ENCODE results near the gene BMP8A. TPM values are rescaled to one million over a fixed set of nuclear protein-coding genes. Genes with fewer than 3 reads are reported as not detected.

The BMP8A gene, protein sequence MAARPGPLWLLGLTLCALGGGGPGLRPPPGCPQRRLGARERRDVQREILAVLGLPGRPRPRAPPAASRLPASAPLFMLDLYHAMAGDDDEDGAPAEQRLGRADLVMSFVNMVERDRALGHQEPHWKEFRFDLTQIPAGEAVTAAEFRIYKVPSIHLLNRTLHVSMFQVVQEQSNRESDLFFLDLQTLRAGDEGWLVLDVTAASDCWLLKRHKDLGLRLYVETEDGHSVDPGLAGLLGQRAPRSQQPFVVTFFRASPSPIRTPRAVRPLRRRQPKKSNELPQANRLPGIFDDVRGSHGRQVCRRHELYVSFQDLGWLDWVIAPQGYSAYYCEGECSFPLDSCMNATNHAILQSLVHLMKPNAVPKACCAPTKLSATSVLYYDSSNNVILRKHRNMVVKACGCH
- under 1 TPM in 1 of 2 experiments, not detected in 1; 0.13 TPM for total RNA-seq

DNA sequence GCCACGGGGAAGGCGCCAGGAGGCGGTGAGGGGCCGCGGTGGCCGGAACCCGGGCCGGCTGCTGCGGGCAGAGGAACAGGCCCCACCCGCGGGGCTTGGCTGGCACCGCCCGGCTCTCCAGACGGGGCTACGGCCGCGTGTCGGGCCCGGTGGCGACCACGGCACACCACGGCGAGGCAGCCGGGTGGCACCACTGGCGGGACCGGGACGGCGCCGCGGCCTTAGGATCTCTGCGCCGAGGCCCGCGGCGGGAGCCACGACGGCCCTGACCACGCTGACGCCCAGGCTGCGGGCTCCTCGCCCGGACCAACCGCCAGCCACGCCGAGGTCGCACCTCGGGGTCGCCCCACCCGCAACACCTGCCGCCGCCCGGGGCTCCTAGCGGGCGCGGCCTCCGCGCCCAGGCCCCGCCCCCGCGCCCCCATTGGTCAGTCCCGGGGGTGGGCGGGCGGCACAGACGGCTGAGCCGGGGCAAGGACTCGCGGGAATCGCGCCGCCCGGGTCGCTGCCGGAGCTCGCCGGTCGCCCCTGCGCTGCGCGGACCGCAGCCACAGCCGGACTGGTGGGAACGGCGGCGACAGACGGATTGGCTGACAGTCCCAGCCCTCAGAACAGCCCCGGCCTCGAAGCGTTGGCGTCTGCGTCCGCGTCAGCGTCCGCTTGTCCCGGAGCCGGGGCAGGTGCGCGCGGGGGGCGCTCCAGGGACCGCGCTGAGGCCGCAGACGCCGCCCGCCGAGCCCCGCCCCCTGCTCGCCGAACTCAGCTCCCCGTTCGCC lies at the start of gene BMP8A:
Gene BMP8A (plus strand): TSS at position 491 of the 776 bp plus-strand sequence. CDS start 356 bp downstream, outside the sequence.

Other genes starting within 250 kb of the BMP8A start
- gene PABPC4, start 85.2 kb downstream of the BMP8A start, total RNA-seq: 100 to 1,000 TPM; 196 to 209 TPM
- not detected for gene HEYL, start 148.0 kb downstream of the BMP8A start, total RNA-seq
- gene NT5C1A, start 180.5 kb downstream of the BMP8A start, total RNA-seq: not detected
- gene HPCAL4, start 199.8 kb downstream of the BMP8A start, total RNA-seq: 1 to 10 TPM; 2.0 TPM
- 10 to 100 TPM; 50.5 to 52.8 TPM for gene PPIE, start 247.2 kb downstream of the BMP8A start, total RNA-seq

All from activated naive CD4-positive, alpha-beta T cell treated with anti-CD3 and anti-CD28 coated beads, Interleukin-2, amount 10 ng/mL, durations not matched to agents 5 hours and 36 hours (primary cell).